Stimulated activated CD4-positive, alpha-beta T cell treated with anti-CD3 and anti-CD28 coated beads, TNF-alpha, amount 100 ng/mL, for 48 hours (primary cell): ENCODE measurements around the gene CIBAR2.

ENCODE experiments used
- DNase-seq, 3 donors: peaks; one replicate each; pipeline ENCODE4 v3.0.0-alpha.2; 2020; ENCODE audit warnings: low read depth in 3 of 3

Gene CIBAR2

DNA sequence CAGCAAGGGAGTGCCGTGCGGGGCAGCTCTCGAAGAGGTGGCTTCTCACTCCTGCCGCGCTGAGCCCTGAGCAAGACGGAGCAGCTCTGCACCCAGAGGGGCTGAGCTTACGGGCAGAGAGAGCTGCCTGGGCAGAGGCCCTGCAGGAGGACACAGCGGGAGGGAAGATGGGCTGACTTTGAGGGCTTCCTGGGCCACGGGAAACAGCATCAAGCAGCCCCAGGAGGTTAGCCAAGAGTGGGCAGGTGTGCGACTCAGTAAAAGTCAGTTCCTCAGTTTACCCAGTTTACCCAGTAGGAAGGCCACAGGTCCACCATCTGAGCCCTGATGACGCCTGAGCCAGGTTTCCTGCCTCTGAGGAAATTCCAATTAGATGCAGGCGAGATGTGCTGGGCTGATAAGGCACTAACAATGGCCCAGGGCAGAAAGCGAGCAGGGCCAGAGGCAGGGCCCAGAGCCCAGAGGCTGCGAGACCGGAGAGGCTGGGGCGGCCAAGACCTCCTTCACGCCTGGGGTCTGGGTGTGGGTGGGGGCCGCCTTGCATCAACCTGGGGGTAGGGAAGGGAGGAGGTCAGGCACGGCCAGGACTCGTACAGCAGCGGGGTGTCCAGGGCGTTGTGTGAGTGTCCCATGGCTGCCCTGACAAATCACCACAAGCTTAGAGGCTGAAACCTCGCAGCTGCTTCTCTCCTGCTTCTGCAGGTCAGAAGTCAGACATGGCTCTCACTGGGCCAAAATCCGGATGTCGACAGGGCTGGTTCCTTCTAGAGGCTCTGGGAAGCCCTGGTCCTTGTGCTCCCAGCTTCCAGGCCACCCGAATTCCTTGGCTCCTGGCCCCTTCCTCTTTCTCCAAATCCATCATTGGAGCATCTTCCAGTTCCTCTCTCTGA, 32.0 kb upstream of the CIBAR2 start:
- DNase-seq, result no peak

DNA sequence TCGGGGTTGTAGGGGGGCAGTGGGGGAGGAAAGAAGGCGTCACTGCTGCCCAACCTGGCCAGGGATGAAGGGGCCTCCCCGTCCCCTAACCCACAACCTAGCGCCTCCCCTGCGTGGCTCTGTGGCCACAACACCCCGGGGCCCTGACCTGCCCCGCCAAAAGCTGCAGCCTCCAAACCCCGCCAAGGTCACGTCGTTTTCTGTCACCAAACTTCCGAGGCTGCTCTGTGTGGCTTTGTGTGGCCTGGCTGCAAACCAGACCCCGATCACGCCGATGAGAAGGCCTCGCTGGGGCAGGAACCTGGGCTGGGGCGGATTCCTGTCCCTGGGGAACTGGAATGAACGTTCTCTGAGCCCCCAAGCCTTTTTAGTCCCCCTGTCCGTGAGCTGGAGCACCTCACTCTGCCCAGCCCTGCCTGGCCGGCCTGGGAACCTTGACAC, 30.5 kb upstream of the CIBAR2 start:
- DNase-seq, result no peak

DNA sequence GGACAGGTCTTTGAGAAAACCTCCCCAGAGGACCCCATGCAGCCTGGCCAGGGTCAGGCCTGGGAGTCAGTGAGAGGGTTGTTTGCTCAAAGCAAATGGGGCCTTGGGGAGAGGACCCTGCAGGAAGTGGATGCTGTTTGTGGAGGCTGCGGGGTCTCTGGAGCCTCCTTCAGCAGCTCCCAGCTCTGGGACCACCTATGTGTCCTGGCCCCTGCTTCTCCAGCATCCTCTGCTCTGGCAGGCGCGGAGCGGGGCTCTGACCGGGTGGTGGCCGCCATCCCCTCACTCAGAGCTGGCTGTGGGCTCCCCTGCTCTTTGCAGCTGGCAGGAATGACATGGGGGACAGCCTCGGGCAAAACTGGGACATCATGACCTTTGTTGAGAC, 29.8 kb upstream of the CIBAR2 start:
- no peak for DNase-seq

DNA sequence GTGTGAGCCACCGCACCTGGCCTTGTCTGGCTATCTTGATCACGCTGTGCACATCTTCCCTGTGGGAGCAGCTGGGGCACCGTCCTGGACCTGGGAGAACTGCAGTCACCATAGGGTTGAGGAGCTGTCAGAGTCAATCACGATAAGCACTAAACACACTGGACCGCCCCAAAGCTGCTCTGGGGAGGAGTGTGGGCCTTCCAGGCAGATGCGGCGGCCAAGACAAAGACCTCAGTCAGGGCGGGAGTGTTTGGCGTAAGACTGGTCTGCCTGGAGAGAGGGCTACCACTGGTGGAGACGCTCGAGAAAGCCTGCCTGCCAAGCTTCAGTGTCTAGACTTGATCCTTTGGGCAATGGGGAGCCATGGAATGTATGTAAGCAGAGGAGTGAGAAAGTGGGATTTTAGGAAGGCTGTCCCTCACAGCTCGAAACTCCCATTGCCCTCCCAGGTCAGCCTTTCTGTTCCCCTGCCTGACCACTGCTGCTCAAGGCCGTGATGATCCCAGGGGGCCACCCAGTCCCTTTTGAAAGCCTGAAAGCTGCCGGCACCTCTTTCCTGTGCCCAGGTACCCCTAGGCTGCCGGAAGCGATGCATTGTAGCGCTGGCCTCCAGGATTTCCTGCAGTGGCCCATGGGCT, 29.3 kb upstream of the CIBAR2 start:
- DNase-seq, result no peak

DNA sequence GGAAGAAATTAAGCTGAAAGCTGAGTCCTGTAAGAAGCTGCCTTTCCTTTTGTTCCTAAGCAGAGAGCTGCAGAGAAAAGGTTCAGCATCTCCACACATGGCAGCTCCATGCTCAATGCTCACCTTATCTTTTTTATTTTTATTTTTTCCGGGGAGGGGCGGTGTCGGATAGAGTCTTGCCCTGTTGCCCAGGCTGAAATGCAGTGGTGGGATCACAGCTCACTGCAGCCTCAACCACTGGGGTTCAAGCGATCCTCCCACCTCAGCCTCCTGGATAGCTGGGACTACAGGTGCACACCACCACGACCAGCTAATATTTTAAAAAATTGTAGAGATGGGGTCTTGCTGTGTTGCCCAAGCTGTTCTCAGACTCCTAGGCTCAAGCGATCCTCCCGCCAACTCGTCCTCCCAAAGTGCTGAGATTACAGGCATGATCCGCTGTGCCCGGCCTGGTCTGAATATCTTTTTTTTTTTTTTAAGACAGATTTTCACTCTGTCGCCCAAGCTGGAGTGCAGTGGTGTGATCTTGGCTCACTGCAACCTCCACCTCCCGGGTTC, 28.3 kb upstream of the CIBAR2 start:
- no peak for DNase-seq

DNA sequence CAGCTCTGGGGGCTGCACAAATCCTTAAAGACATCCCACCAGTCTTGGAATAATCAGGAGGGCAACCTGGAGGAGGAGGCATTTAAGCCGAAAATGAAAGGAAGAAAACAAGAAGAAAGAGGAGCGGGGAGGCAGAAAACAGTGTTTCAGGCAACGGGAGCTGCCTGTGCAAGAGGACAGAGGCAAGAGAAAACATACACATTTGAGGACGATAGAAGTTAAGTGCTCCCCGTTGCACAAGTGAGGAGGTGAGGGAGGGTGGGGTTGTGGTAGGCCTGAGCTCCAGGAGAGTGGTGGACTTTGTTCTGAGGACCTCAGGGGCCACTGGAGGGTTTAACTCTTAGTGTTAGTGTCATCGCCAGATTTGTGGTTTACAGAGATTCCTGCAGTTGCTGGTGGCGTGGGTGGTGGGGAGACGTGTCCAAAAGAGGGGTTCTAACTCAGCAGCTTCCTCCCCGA, 27.6 kb upstream of the CIBAR2 start:
- DNase-seq, result no peak

DNA sequence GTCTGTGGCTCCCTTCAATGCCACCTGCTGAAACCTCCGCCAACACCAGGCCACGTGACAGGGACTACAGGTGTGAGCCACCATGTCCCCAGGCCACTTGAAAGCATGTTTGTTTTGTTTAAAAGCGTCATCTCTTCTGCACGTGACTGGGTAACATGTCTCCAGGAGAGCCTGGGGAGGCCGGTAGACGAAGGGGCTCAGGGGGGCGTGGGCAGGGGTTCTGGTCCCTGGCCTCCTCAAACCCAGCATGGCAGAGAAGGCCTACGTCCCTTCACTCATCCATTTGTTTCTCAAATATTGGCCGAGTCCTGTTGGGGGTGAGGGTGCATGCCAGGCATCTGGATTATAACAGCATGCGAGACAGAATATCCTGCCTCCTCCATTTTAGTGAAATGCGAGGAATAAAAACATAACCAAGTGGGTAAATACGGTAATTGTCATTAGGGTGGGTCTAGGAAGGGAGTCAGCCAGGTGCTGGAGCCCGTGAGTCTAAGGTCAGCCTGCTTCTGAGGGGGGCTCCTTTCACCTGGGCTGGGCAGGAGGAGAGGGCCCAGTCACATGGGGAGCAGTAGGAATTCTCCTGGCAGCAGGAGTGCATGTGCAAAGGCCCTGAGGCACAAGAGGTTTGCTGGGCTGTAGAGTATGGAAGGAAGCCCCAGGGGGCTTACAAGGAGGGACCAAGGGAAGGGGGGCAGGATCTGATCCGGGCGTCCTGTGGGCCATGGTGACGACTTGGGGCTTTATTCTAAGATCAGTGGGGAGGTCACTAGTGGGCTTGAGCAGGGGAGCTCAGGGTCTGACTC, 26.8 kb upstream of the CIBAR2 start:
- DNase-seq, result no peak

DNA sequence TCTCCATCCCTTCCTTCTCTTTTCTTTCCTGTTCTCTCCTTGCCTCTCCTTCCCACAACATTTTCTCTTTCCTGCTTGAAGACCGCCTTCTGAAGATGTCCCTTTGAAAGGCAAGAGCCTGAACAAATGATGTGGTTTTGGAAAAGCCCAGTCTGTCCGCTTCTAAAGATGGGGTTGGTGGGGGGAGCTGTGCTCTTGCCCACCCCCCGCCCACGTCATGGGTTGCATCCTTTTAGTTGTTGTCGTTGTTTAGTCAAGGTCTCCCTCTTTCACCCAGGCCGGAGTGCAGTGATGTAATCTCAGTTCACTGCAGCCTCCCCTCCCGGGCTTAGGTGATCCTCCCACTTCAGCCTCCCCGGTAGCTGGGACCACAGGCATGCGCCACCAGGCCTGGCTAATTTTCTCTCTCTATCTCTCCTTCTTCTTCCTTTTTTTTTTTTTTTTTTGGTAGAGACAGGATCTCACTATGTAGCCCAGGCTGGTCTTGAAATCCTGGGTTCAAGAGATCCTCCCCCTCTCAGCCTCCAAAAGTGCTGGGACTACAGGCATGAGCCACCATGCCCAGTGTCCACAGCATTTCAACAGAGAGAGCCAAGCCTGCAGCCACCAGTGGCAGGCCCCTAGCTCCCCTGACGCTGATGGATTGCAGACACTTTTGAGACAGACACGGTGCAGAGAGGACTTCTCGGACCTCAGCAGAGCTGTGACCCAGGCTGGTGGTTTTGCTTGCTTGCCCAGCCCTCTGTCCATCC, 26.0 kb upstream of the CIBAR2 start:
- DNase-seq, result no peak

DNA sequence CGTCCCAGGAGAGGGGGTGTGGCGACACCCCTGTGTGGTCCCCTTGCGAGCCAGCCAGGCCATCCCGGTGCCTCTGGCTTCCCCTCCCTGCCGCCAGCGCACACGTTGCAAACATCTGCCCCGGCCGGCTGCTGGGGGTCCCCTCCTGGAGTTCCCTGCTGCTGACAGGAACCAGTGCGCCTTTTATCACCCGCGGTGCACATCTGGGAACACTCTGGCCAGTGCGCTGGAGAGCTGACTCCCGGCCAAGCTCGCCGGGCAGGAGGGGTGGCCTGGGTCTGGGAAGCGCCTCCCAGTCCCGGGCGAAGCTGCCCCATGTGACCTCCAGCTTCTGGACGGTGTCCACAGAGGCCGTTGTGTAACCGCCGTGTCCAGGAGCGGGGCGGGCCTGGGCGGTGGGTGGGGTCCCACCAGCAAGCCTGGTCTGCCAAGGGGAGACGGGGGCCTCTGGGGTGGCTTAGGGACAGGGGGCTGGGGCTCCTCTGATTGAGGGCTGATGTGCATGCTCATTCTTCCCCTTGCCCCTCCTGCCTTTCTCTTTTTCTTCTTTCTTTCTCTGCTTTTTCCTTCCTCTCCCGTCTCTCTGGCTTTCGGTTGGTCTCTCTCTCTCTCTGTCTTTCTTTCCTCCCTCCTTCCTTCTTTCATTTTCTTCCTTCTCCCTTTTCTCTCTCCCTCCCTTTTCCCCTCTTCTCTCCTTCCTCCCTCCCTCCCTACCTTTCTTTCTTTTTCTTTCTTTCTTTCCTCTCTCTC, 25.2 kb upstream of the CIBAR2 start:
- no peak for DNase-seq

DNA sequence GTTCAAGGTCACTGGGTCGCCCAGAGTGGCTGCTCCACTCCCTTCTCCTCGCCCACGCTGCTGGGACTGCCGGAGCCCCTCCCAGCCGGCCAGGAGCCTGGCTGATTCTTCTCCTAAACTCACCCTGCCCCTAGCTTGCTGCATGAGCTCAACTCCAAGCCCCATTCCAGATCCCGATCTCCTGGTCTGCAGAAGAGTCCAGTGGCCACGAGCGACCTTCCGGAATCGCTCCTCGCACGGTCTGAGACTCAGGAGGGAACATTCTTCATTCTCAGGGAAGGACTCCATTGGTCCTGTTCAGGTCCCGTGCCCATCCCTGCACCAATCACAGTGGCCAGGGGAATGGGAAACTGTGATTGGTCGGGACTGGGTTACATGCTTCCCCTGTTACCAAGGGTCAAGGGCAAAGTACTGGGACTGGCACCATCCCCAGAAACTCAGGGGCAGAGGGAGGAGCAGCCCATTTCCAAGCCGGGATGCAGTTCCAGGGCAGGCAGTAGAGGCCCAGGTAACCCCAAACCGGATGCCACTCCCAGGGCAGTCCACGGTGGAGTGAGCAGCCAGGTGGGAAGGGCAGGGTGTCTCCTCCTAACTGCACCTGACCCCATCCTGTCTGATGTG, 24.5 kb upstream of the CIBAR2 start:
- no peak for DNase-seq

DNA sequence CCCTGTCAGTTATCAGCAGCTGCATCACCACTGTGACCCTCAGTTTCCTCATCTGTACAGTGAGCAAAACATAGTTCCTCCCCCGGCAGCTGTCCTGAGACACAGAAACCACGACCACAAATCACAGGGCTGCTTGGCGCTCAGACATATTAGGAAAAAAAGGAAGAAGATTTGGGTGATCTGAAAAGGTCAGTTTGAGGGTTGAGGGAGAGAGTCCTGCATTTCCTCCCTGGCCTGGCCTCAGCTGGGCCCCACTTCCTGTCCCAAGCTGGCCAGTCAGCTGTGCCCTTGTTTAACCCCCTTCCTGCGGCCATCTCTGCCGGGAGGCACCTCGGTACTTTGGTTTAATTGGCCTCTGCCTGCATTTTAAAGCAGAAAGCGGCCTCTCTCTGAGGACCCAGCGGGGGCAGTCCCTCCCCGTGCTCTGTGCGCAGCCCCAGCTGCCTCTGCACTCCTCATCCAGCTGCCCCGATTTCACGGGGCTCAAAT, 24.0 kb upstream of the CIBAR2 start:
- no peak for DNase-seq

DNA sequence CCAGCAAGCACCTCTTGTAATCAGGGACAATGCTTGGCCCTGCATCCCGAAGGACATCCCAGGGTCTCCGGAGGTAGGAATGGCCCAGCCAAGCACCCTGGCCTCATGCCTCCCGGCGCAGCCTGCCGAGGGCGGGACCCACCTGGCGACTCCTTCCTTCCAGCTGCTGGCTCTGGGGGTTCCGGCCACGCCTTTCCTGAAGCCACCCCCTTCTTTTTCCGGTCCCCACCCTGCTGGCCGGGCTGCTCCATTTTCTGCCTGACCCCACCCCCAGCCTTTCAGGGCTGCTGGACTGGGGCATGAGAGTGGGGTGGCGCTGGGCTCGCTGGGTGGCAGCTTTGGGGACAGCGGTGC, 22.5 kb upstream of the CIBAR2 start:
- DNase-seq, result no peak

DNA sequence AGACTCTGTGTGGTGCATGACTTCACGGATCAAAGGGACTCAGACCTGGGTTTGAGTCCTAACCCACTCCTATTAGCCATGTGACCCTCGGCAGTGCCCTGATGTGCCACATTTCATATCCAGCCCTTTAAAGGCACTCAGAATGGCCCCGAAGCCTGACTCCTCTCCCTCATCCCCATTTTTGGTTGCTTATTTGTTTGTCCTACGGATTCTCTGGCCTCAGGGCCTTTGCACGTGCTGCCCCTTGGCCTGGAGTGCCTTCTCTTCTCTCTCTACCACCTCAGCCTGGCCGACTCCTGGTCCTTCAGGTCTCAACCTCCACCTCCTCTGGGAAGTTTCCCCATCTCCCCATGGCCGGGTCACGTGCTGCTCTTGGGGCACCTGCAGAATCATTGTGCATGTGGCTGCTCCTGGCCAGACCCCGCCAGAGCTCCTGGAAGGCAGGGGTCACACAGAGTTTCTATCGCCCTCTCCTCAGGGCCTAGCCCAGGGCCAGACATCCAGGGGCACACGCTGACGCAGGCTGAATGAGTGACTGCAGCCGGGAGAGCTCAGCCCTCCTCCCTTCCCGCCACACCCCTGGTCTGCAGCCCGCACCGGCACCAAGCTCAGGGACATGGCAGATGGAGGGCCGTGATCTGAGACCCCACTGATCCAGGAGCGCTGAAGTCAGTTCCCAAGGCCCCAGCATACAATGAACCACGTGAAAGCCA, 22.0 kb upstream of the CIBAR2 start:
- no peak for DNase-seq

DNA sequence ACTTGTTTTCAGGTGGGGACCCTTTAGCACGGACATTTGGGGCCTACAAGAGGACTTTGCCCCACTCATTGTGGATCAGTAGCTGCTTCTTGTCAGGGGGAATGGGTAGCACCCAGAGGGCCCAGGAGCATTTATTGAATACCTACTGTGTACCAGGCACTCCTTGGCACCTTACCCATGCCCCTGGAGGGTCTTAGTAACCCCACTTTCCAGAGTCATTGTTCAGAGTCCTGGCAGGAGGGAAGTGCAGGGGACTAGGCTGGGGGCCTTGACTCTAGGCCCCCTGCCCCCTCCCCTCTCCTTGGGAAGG, 21.0 kb upstream of the CIBAR2 start:
- no peak for DNase-seq

DNA sequence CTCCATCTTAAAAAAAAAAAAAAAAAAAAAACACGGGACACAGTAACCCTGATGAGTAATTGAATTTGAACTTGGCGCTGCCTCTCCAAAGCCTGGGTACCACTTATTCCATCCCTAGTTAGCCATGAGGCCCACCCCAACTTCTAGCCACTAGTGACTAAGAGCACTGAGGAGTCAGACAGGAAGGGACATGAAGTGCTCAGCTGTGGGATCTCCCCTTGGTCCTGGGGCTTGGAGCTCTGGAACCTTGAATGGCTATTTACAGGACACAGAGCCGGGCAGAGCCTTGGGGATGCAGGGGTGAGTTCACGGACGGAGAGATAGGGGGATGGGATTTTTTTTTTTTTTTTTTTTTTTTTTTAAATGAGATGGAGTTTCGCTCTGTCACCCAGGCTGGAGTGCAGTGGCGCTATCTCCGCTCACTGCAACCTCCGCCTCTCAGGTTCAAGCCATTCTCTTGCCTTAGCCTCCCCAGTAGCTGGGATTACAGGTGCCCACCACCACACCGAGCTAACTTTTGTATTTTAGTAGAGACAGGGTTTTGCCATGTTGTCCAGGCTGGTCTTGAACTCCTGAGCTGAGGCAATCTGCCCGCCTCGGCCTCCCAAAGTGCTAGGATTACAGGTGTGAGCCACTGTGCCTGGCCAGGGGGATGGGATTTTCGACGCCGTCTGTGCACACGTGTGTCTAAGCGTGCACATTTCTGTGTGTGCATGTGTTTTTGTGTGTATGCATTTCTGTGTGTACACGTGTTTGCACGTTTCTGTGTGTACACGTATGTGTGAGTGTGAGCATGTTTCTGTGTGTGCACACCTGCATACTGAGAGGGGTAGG, 20.4 kb upstream of the CIBAR2 start:
- no peak for DNase-seq

DNA sequence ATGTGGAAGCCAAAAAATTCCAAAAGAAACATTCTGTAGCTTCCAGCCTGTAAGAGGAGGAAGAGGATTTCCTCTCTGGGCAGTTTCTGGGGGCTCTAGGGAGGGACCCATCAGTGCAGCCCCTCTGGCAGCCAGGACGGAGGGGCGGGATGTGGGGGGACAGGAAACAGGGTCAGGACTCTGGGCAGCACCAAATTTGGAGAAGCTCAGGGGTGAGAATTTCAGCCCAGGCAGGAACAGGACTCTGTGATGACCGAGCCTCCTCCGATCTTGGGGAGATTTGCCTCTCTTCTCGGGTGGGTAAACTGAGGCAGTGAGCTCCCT, 18.4 kb upstream of the CIBAR2 start:
- no peak for DNase-seq

DNA sequence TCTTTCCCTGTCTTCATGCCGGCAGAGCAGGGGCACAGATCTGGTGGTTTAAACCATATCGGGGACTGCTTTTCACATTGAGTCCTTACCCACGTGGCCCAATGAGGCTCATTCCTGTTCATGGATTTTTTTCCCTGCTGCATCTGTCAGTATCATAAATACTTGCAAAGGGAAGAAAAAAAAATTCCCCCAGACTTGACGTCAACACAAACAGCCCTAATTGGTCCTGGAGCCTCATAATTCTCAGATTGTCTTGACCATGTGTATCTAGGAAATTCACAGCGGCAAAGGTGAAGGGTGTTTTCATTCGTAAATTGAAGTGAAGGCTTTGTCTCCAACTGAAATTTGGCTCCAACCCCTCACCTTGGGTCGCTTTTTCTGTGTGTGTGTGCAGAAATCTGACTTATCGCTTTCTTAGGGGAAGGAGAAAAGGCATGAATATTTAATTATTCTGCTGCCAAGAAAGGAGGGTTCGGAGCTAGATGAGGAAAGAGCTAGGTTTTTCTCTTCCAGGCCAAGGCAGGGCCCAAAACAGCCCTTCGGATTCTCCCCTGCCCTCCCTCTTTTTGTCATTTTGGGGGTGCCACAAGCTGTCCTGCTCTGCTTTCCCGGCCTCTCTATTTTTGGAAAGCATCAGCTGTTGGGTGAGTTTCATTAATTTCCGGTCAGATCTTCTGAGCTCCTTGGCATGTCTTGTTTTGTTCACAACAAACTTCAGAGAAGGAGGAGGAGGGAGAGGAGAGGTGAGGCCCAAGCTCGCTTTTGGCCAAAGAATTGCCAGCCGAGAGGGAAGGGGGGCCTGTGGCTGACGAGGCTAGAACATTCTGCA, 17.8 kb upstream of the CIBAR2 start:
- no peak for DNase-seq
